ENCODE data around the gene ABI3BP. TPM values are rescaled to one million over a fixed set of nuclear protein-coding genes. Genes with fewer than 3 reads are reported as not detected.

Gene ABI3BP
- total and polyA plus RNA-seq, 10 of the 15 experiments (the other 5 are each of a cell fraction or from before 2014, with no cell fraction given) = 0.03 to 0.42 (median 0.11) TPM; not detected in 4

- no peak for TF ChIP-seq E2F8 (IDR thresholded peaks at IDR 0.05; ENCODE audit: low read depth, partially characterized antibody)
- no peak for TF ChIP-seq RB1 (IDR thresholded peaks at IDR 0.05; ENCODE audit: borderline replicate concordance)
- TF ChIP-seq SP1 (IDR thresholded peaks at IDR 0.05; ENCODE audit: low read depth, low read length) = no peak
- TF ChIP-seq NFYB (IDR thresholded peaks at IDR 0.05; ENCODE audit: insufficient read depth, low read depth, low read length) = no peak
- no peak for TF ChIP-seq LARP7 (IDR thresholded peaks at IDR 0.05)
- TF ChIP-seq PRDM15 (CRISPR knock-in tag; IDR thresholded peaks at IDR 0.05) = no peak
- TF ChIP-seq KAT2A (conservative IDR thresholded peaks at IDR 0.05; ENCODE audit: control insufficient read depth, low read depth, low read length) = no peak
- TF ChIP-seq BCL11A (IDR thresholded peaks at IDR 0.05; ENCODE audit: low read depth, low read length) = no peak
- no peak for TF ChIP-seq ESRRA (IDR thresholded peaks at IDR 0.05; ENCODE audit: low read length)
- TF ChIP-seq IKZF1 (conservative IDR thresholded peaks at IDR 0.05) = no peak
- no peak for TF ChIP-seq POLR2A (IDR thresholded peaks at IDR 0.05; ENCODE audit: low read depth, low read length)
Observed at GRCh38 chr3:100984308-100984707, 8.9 kb downstream of the ABI3BP start (continued).
